ENCODE results near the gene EDNRB.

The EDNRB gene

DNA sequence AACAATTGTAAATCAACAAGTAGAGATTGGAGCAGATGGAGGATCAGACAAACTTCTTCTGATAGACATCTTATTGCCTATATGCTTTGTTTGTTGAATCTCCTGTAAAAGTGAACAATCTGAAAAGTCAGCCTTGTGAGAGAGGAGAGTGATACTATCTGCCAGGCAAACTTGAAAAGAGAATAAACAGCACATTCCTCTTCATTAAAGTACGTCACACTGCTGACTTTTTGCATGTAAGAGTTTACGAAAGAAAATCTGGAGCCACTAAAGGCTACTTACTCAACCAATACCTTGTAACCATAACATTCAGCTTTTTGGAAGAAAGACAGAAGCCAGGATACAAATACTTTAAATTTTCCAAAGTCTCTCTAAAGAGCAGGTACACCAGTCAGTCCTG is 42.5 kb downstream of the EDNRB start:
- no peaks in the 10 kb centered on the region for H3K27me3 ChIP-seq (ENCODE audit: control insufficient read depth in 1 of 2, insufficient read depth in 2 of 2, low read length in 2 of 2)
- no peaks in the 10 kb centered on the region for H3K36me3 ChIP-seq (ENCODE audit: control insufficient read depth in 1 of 2, insufficient read depth in 2 of 2, low read length in 2 of 2)
- no peaks in the 10 kb centered on the region for H3K4me1 ChIP-seq (ENCODE audit: control insufficient read depth in 1 of 2, insufficient read depth in 2 of 2, low read length in 2 of 2)
- H3K27ac ChIP-seq (ENCODE audit: low read depth, low read length) = no peak overlapping the region
- no peak overlapping the region for H3K9ac ChIP-seq (ENCODE audit: low read depth in 1 of 2, low read length in 2 of 2)
- H3K4me3 ChIP-seq (ENCODE audit: low read depth in 1 of 2, low read length in 2 of 2) = no peak overlapping the region
- no peaks in the 10 kb centered on the region for H3K9me3 ChIP-seq (ENCODE audit: control insufficient read depth in 1 of 2, low read length in 2 of 2)

- no peaks in the 10 kb centered on the region for H3K27me3 ChIP-seq (ENCODE audit: control insufficient read depth in 1 of 2, insufficient read depth in 2 of 2, low read length in 2 of 2)
- H3K4me1 ChIP-seq (ENCODE audit: control insufficient read depth in 1 of 2, insufficient read depth in 2 of 2, low read length in 2 of 2) = no peaks in the 10 kb centered on the region
- no peaks in the 10 kb centered on the region for H3K9me3 ChIP-seq (ENCODE audit: control insufficient read depth in 1 of 2, low read length in 2 of 2)
- no peak overlapping the region for H3K27ac ChIP-seq (ENCODE audit: low read depth, low read length)
- no peak overlapping the region for H3K9ac ChIP-seq (ENCODE audit: low read depth in 1 of 2, low read length in 2 of 2)
- no peak overlapping the region for H3K4me3 ChIP-seq (ENCODE audit: low read depth in 1 of 2, low read length in 2 of 2)
- H3K36me3 ChIP-seq (ENCODE audit: control insufficient read depth in 1 of 2, insufficient read depth in 2 of 2, low read length in 2 of 2) = no peaks in the 10 kb centered on the region
These were observed 44.2 kb downstream of the EDNRB start for GRCh38 chr13:77874406-77874805.

DNA sequence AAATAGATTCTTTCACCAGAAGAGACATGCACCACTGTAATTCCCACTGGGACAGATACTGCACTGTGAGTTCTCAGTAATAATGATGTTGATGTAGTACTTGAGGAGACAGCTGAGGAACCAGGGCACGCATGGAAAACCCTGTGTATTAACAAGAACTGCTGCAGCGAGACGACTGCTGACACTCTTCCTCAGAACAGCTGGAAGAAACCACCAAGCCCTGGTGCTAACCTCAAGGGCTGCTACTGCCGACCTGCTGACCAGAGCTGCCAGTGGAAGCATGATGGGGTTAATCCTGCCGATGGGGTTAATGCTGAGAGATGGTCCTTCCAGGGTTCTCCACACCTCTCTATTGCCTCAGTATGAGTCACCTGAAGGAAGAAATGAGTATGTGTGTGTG is 45.6 kb downstream of the EDNRB start:
- H3K4me3 ChIP-seq (ENCODE audit: low read depth in 1 of 2, low read length in 2 of 2) = no peak overlapping the region
- peak overlapping the region; percentile 8 for H3K27ac ChIP-seq (ENCODE audit: low read depth, low read length)
- no peak overlapping the region for H3K9ac ChIP-seq (ENCODE audit: low read depth in 1 of 2, low read length in 2 of 2)
- H3K27me3 ChIP-seq (ENCODE audit: control insufficient read depth in 1 of 2, insufficient read depth in 2 of 2, low read length in 2 of 2) = no peaks in the 10 kb centered on the region
- no peaks in the 10 kb centered on the region for H3K36me3 ChIP-seq (ENCODE audit: control insufficient read depth in 1 of 2, insufficient read depth in 2 of 2, low read length in 2 of 2)
- H3K4me1 ChIP-seq (ENCODE audit: control insufficient read depth in 1 of 2, insufficient read depth in 2 of 2, low read length in 2 of 2) = no peaks in the 10 kb centered on the region
- H3K9me3 ChIP-seq (ENCODE audit: control insufficient read depth in 1 of 2, low read length in 2 of 2) = peaks cover 0 to 2% of the 10 kb centered on the region in 2 donors

DNA sequence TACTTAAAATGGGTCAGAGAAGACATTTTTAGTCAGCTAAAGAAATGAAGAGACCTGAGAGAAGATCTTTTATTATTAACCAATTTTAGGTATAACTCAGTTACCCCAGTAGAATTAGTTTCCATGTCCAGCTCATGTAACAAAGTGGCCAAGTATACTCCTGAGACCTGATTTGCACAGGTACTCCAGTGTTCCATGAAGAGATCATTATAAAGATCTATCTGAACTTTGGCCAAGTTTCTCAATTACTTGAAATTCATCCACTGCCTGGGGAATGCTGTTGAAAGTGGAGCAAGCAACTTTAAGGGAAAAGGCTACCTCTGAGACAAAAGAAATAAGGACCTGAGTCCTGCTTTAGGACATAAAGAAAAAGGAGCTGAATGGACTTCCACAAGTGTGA is 47.0 kb downstream of the EDNRB start:
- H3K36me3 ChIP-seq (ENCODE audit: control insufficient read depth in 1 of 2, insufficient read depth in 2 of 2, low read length in 2 of 2) = no peaks in the 10 kb centered on the region
- H3K4me3 ChIP-seq (ENCODE audit: low read depth in 1 of 2, low read length in 2 of 2) = no peak overlapping the region
- H3K9ac ChIP-seq (ENCODE audit: low read depth in 1 of 2, low read length in 2 of 2) = no peak overlapping the region
- peaks cover 0 to 4% of the 10 kb centered on the region in 2 donors for H3K9me3 ChIP-seq (ENCODE audit: control insufficient read depth in 1 of 2, low read length in 2 of 2)
- H3K27me3 ChIP-seq (ENCODE audit: control insufficient read depth in 1 of 2, insufficient read depth in 2 of 2, low read length in 2 of 2) = no peaks in the 10 kb centered on the region
- H3K4me1 ChIP-seq (ENCODE audit: control insufficient read depth in 1 of 2, insufficient read depth in 2 of 2, low read length in 2 of 2) = no peaks in the 10 kb centered on the region
- no peak overlapping the region for H3K27ac ChIP-seq (ENCODE audit: low read depth, low read length)

- Histone ChIP-seq H3K9me3 (ENCODE audit: control insufficient read depth in 1 of 2, low read length in 2 of 2) (peaks cover 0 to 4% of the 10 kb centered on the region in 2 donors), H3K27me3 (ENCODE audit: control insufficient read depth in 1 of 2, insufficient read depth in 2 of 2, low read length in 2 of 2) (no peaks in the 10 kb centered on the region)
These were observed 49.9 kb downstream of the EDNRB start for GRCh38 chr13:77868717-77869116.

GRCh38 chr13:77866971-77867370 is 51.7 kb downstream of the EDNRB start:
- H3K9me3 ChIP-seq (ENCODE audit: control insufficient read depth in 1 of 2, low read length in 2 of 2) = peaks cover 0 to 4% of the 10 kb centered on the region in 2 donors
- H3K27ac ChIP-seq (ENCODE audit: low read depth, low read length) = no peak overlapping the region
- no peaks in the 10 kb centered on the region for H3K4me1 ChIP-seq (ENCODE audit: control insufficient read depth in 1 of 2, insufficient read depth in 2 of 2, low read length in 2 of 2)

More at GRCh38 chr13:77868717-77869116, 49.9 kb downstream of the EDNRB start:
- H3K36me3 ChIP-seq (ENCODE audit: control insufficient read depth in 1 of 2, insufficient read depth in 2 of 2, low read length in 2 of 2) = no peaks in the 10 kb centered on the region
- H3K9ac ChIP-seq (ENCODE audit: low read depth in 1 of 2, low read length in 2 of 2) = no peak overlapping the region
- no peak overlapping the region for H3K4me3 ChIP-seq (ENCODE audit: low read depth in 1 of 2, low read length in 2 of 2)
- no peaks in the 10 kb centered on the region for H3K4me1 ChIP-seq (ENCODE audit: control insufficient read depth in 1 of 2, insufficient read depth in 2 of 2, low read length in 2 of 2)
- H3K27ac ChIP-seq (ENCODE audit: low read depth, low read length) = no peak overlapping the region

DNA sequence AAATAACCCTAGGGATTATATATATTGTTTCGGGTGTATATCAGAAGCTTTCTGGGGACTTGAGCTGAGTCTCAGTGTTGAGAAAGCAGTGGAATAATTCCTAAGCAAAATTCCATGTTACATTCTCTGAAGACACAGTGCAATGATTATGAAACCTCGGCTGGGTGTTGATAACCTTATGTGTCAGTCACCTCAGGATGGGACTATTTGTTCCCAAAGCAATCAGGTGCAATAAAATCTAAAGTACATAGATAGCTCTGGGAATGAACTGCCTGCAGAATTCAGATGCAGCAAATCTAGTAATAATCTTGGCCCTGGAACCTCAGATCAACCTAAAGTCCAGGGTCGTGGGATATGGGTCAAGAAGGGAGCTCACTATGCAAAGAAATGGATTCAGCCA is 53.0 kb downstream of the EDNRB start:
- no peaks in the 10 kb centered on the region for H3K36me3 ChIP-seq (ENCODE audit: control insufficient read depth in 1 of 2, insufficient read depth in 2 of 2, low read length in 2 of 2)
- peaks cover 0 to 4% of the 10 kb centered on the region in 2 donors for H3K9me3 ChIP-seq (ENCODE audit: control insufficient read depth in 1 of 2, low read length in 2 of 2)
- H3K9ac ChIP-seq (ENCODE audit: low read depth in 1 of 2, low read length in 2 of 2) = no peak overlapping the region
- no peaks in the 10 kb centered on the region for H3K27me3 ChIP-seq (ENCODE audit: control insufficient read depth in 1 of 2, insufficient read depth in 2 of 2, low read length in 2 of 2)
- H3K4me3 ChIP-seq (ENCODE audit: low read depth in 1 of 2, low read length in 2 of 2) = no peak overlapping the region
- H3K27ac ChIP-seq (ENCODE audit: low read depth, low read length) = no peak overlapping the region
- H3K4me1 ChIP-seq (ENCODE audit: control insufficient read depth in 1 of 2, insufficient read depth in 2 of 2, low read length in 2 of 2) = no peaks in the 10 kb centered on the region

More at GRCh38 chr13:77866971-77867370, 51.7 kb downstream of the EDNRB start:
- H3K4me3 ChIP-seq (ENCODE audit: low read depth in 1 of 2, low read length in 2 of 2) = no peak overlapping the region
- H3K9ac ChIP-seq (ENCODE audit: low read depth in 1 of 2, low read length in 2 of 2) = no peak overlapping the region
- H3K36me3 ChIP-seq (ENCODE audit: control insufficient read depth in 1 of 2, insufficient read depth in 2 of 2, low read length in 2 of 2) = no peaks in the 10 kb centered on the region
- no peaks in the 10 kb centered on the region for H3K27me3 ChIP-seq (ENCODE audit: control insufficient read depth in 1 of 2, insufficient read depth in 2 of 2, low read length in 2 of 2)

- peaks cover 0 to 2% of the 10 kb centered on the region in 2 donors for H3K9me3 ChIP-seq (ENCODE audit: control insufficient read depth in 1 of 2, low read length in 2 of 2)
- no peaks in the 10 kb centered on the region for H3K27me3 ChIP-seq (ENCODE audit: control insufficient read depth in 1 of 2, insufficient read depth in 2 of 2, low read length in 2 of 2)
- no peak overlapping the region for H3K4me3 ChIP-seq (ENCODE audit: low read depth in 1 of 2, low read length in 2 of 2)
- no peak overlapping the region for H3K27ac ChIP-seq (ENCODE audit: low read depth, low read length)
- no peaks in the 10 kb centered on the region for H3K36me3 ChIP-seq (ENCODE audit: control insufficient read depth in 1 of 2, insufficient read depth in 2 of 2, low read length in 2 of 2)
- H3K9ac ChIP-seq (ENCODE audit: low read depth in 1 of 2, low read length in 2 of 2) = no peak overlapping the region
- H3K4me1 ChIP-seq (ENCODE audit: control insufficient read depth in 1 of 2, insufficient read depth in 2 of 2, low read length in 2 of 2) = no peaks in the 10 kb centered on the region
These were observed 55.5 kb downstream of the EDNRB start for GRCh38 chr13:77863144-77863543.

GRCh38 chr13:77861741-77862140 is 56.9 kb downstream of the EDNRB start:
- Histone ChIP-seq H3K27me3 (ENCODE audit: control insufficient read depth in 1 of 2, insufficient read depth in 2 of 2, low read length in 2 of 2) (no peaks in the 10 kb centered on the region), H3K27ac (ENCODE audit: low read depth, low read length) (no peak overlapping the region), H3K4me1 (ENCODE audit: control insufficient read depth in 1 of 2, insufficient read depth in 2 of 2, low read length in 2 of 2) (no peaks in the 10 kb centered on the region), H3K9me3 (ENCODE audit: control insufficient read depth in 1 of 2, low read length in 2 of 2) (no peaks in the 10 kb centered on the region), H3K9ac (ENCODE audit: low read depth in 1 of 2, low read length in 2 of 2) (no peak overlapping the region), H3K36me3 (ENCODE audit: control insufficient read depth in 1 of 2, insufficient read depth in 2 of 2, low read length in 2 of 2) (no peaks in the 10 kb centered on the region), H3K4me3 (ENCODE audit: low read depth in 1 of 2, low read length in 2 of 2) (no peak overlapping the region)

DNA sequence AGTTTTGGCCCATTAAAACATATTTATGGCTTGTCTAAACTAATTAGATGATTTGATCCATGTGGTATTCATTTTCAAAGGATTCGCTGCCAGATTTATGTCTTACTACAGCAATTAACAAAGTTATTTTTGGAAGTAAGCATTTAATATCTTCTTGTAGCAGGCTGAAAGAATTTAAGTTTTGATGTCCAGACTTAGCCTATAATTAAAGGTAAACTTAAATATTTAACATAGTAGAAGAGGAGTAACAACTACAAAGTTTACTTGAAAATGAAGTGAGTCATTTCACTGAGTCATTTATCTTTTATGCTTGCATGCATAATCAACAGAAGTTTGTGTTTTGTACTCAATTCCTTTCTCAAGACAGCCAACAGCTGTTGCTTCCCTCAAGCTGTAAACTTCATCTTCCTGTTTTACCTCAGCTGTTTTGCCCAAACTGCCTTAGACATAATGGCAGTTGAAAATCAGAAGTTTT is 58.1 kb downstream of the EDNRB start:
- no peak overlapping the region for H3K9ac ChIP-seq (ENCODE audit: low read depth in 1 of 2, low read length in 2 of 2)
- H3K27me3 ChIP-seq (ENCODE audit: control insufficient read depth in 1 of 2, insufficient read depth in 2 of 2, low read length in 2 of 2) = no peaks in the 10 kb centered on the region
- no peaks in the 10 kb centered on the region for H3K9me3 ChIP-seq (ENCODE audit: control insufficient read depth in 1 of 2, low read length in 2 of 2)
- H3K4me1 ChIP-seq (ENCODE audit: control insufficient read depth in 1 of 2, insufficient read depth in 2 of 2, low read length in 2 of 2) = no peaks in the 10 kb centered on the region
- no peaks in the 10 kb centered on the region for H3K36me3 ChIP-seq (ENCODE audit: control insufficient read depth in 1 of 2, insufficient read depth in 2 of 2, low read length in 2 of 2)
- no peak overlapping the region for H3K27ac ChIP-seq (ENCODE audit: low read depth, low read length)
- no peak overlapping the region for H3K4me3 ChIP-seq (ENCODE audit: low read depth in 1 of 2, low read length in 2 of 2)

DNA sequence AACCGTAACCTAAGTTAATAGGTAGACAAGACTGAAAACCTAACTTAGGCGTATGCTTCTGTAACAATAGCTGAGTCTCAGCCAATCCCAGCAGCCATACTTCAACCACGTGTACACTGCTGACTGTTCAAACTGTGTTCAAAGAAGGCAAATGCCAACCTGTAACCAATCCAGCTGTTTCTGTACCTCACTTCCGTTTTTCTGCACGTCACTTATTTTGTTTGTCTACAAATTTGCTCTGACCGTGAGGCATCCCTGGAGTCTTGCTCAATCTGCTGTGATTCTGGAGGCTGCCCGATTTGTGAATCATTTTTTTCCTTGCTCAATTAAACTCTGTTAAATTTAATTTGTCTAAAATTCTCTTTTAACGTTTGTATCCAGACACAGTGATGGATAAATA is 59.2 kb downstream of the EDNRB start:
- no peak overlapping the region for H3K9ac ChIP-seq (ENCODE audit: low read depth in 1 of 2, low read length in 2 of 2)
- no peaks in the 10 kb centered on the region for H3K27me3 ChIP-seq (ENCODE audit: control insufficient read depth in 1 of 2, insufficient read depth in 2 of 2, low read length in 2 of 2)
- no peak overlapping the region for H3K27ac ChIP-seq (ENCODE audit: low read depth, low read length)
- H3K4me1 ChIP-seq (ENCODE audit: control insufficient read depth in 1 of 2, insufficient read depth in 2 of 2, low read length in 2 of 2) = no peaks in the 10 kb centered on the region
- no peak overlapping the region for H3K4me3 ChIP-seq (ENCODE audit: low read depth in 1 of 2, low read length in 2 of 2)
- H3K36me3 ChIP-seq (ENCODE audit: control insufficient read depth in 1 of 2, insufficient read depth in 2 of 2, low read length in 2 of 2) = no peaks in the 10 kb centered on the region
- no peaks in the 10 kb centered on the region for H3K9me3 ChIP-seq (ENCODE audit: control insufficient read depth in 1 of 2, low read length in 2 of 2)
